Kasumi-1 (cell line): ENCODE results near the gene ACRBP.

Experiments used
- DNase-seq, 2 experiments: peaks; one replicate each; lab custom pipeline; 2025; lab: John Stamatoyannopoulos, UW

The ACRBP gene

GRCh38 chr12:6647083-6647604 is at the start of gene ACRBP:
ACRBP (minus strand) TSS chr12:6647432; CDS start chr12:6647366, 66 bp downstream.
- no peak for DNase-seq

GRCh38 chr12:6695313-6696045 is 48.2 kb upstream of the ACRBP start:
- DNase-seq: no peak

- no peak for DNase-seq
These were observed 47.5 kb upstream of the ACRBP start for GRCh38 chr12:6694701-6695100.

GRCh38 chr12:6693832-6694355 is 46.7 kb upstream of the ACRBP start:
- DNase-seq: no peak

GRCh38 chr12:6692888-6693287 is 45.7 kb upstream of the ACRBP start:
- no peak for DNase-seq

GRCh38 chr12:6691473-6691872 is 44.2 kb upstream of the ACRBP start:
- DNase-seq: no peak

GRCh38 chr12:6688999-6689882 is 42.0 kb upstream of the ACRBP start, which contains the start of gene ZNF384:
ZNF384 (minus strand) TSS chr12:6689375; CDS start chr12:6679520, 9,855 bp downstream.
- DNase-seq: peak; percentile 92 to 95

GRCh38 chr12:6688543-6688998 is 41.3 kb upstream of the ACRBP start:
- peak; percentile 27 to 66 for DNase-seq

GRCh38 chr12:6685814-6686213 is 38.6 kb upstream of the ACRBP start:
- no peak for DNase-seq

- DNase-seq: peak; percentile 44 to 55
These were observed 37.4 kb upstream of the ACRBP start for GRCh38 chr12:6684609-6685008.

GRCh38 chr12:6676962-6677361 is 29.7 kb upstream of the ACRBP start:
- DNase-seq: no peak

GRCh38 chr12:6672143-6672542 is 24.9 kb upstream of the ACRBP start:
- DNase-seq: no peak

GRCh38 chr12:6667559-6668210 is 20.5 kb upstream of the ACRBP start:
- DNase-seq: no peak

- no peak for DNase-seq
These were observed 19.0 kb upstream of the ACRBP start for GRCh38 chr12:6666211-6666610.

- DNase-seq: no peak
These were observed 17.7 kb upstream of the ACRBP start for GRCh38 chr12:6664902-6665301.

- peak; percentile 94 to 95 for DNase-seq
These were observed 15.9 kb upstream of the ACRBP start, which contains the start of gene ING4 for GRCh38 chr12:6662906-6663742. ING4 (minus strand) TSS chr12:6663119; CDS start chr12:6663101, 18 bp downstream.

GRCh38 chr12:6662602-6662905 is 15.3 kb upstream of the ACRBP start:
- no peak for DNase-seq

- no peak for DNase-seq
These were observed 6.8 kb upstream of the ACRBP start for GRCh38 chr12:6653987-6654386.

- no peak for DNase-seq
These were observed 6.1 kb upstream of the ACRBP start for GRCh38 chr12:6653342-6653741.

GRCh38 chr12:6652391-6652790 is 5.2 kb upstream of the ACRBP start:
- no peak for DNase-seq

- DNase-seq: no peak
These were observed 3.6 kb upstream of the ACRBP start for GRCh38 chr12:6650832-6651231.
